Measurements from ENCODE around the gene FGF23.
A peak's percentile ranks its signal among the peaks of the same experiment; 100 is the strongest.

Gene FGF23

GRCh38 chr12:4330203-4330602 lies 49.3 kb downstream of the FGF23 start:
- TF ChIP-seq ZFX (IDR thresholded peaks at IDR 0.05; ENCODE audit: borderline replicate concordance), result no peak
- TF ChIP-seq CTCF (IDR thresholded peaks at IDR 0.05), result no peak

GRCh38 chr12:4327293-4327692 lies 52.2 kb downstream of the FGF23 start:
- TF ChIP-seq ZFX (IDR thresholded peaks at IDR 0.05; ENCODE audit: borderline replicate concordance) (no peak), CTCF (IDR thresholded peaks at IDR 0.05) (no peak)
- H3K27ac ChIP-seq, result no peak overlapping the region

More at GRCh38 chr12:4330203-4330602, 49.3 kb downstream of the FGF23 start:
- H3K27ac ChIP-seq, result no peak overlapping the region

GRCh38 chr12:4325966-4326365 lies 53.5 kb downstream of the FGF23 start:
- H3K27ac ChIP-seq, result no peak overlapping the region
- TF ChIP-seq CTCF (IDR thresholded peaks at IDR 0.05), result no peak
- TF ChIP-seq ZFX (IDR thresholded peaks at IDR 0.05; ENCODE audit: borderline replicate concordance), result no peak

GRCh38 chr12:4324366-4324765 lies 55.1 kb downstream of the FGF23 start:
- H3K27ac ChIP-seq, result no peak overlapping the region
- TF ChIP-seq CTCF (IDR thresholded peaks at IDR 0.05) (no peak), ZFX (IDR thresholded peaks at IDR 0.05; ENCODE audit: borderline replicate concordance) (no peak)

GRCh38 chr12:4323396-4323795 lies 56.1 kb downstream of the FGF23 start:
- no peak overlapping the region for H3K27ac ChIP-seq
- no peak for TF ChIP-seq ZFX (IDR thresholded peaks at IDR 0.05; ENCODE audit: borderline replicate concordance)
- no peak for TF ChIP-seq CTCF (IDR thresholded peaks at IDR 0.05)

GRCh38 chr12:4322726-4323125 lies 56.8 kb downstream of the FGF23 start:
- no peak overlapping the region for H3K27ac ChIP-seq
- TF ChIP-seq ZFX (IDR thresholded peaks at IDR 0.05; ENCODE audit: borderline replicate concordance), result no peak
- no peak for TF ChIP-seq CTCF (IDR thresholded peaks at IDR 0.05)

GRCh38 chr12:4320853-4321701 lies 58.4 kb downstream of the FGF23 start, which contains the start of gene TIGAR:
TSS of gene TIGAR (plus strand) at chr12:4321213. CDS start at chr12:4321272, 59 bp downstream.
- no peak for TF ChIP-seq ZFX (IDR thresholded peaks at IDR 0.05; ENCODE audit: borderline replicate concordance)
- no peak for TF ChIP-seq CTCF (IDR thresholded peaks at IDR 0.05)
- H3K27ac ChIP-seq, result 0 out of 2 replicates have a peak within 1 kb of the TSS, but pooled peaks have one; percentile 25

All from 22Rv1 (cell line).